Stimulated activated CD4-positive, alpha-beta T cell treated with anti-CD3 and anti-CD28 coated beads, Interleukin-2, amount 100 ng/mL, for 48 hours (primary cell): Measurements from ENCODE around the gene IFITM2.
"Not testable (repeated sequence)": the region's sequence is repeated elsewhere in the genome, so short reads cannot be mapped to it uniquely, and the experiment has no call there.

Experiments
- DNase-seq, 2 donors: peaks; one replicate each; pipeline ENCODE4 v3.0.0-alpha.2; 2020

The IFITM2 gene

DNA sequence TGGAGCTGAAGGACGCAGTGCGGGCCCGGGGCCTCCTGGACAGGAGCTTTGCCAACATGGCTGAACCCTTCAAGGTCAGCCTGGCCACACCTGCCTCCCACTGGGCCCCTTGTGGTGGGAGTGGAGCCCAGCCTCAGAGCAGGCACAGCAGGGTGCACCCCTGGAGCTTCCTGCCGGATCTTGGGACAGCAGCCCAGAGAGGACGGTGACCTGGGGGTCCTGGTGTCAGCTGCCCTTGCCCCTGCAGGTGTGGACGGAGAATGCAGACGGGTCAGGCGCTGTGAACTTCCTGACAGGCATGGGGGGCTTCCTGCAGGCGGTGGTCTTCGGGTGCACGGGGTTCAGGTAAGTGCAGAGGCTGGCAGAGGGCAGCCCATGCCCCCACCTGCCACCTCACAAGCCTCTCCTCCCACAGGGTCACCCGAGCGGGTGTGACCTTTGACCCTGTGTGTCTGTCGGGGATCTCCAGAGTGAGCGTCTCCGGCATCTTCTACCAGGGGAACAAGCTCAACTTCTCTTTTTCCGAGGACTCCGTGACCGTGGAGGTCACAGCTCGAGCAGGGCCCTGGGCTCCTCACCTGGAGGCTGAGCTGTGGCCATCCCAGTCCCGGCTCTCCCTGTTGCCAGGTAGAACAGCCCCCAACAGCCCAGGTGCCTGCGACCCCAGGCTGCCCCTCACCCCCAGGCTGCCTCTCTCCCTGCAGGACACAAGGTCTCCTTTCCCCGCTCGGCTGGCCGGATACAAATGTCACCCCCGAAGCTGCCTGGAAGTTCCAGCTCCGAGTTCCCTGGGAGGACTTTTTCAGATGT, 13.6 kb upstream of the IFITM2 start:
- DNase-seq, result no peak

DNA sequence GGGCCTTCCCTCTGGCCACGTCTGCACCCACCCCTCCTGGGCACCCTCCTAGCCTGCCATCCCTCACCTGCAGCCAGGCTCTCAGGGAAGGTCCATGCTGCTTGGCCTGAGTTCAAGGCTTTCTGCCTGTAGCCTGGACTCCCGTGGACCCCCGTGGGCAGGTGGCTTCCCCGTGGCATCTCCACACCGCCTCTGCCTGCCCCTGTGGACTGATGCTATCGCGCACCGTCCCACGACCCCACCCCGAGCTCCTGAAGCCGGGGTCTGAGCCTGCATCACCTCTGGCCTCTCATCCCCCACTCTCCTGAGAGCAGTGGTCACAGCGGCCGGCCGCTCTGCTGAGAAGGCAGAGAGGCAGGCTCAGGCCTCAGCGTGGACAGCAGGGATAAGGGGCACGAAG, 12.8 kb upstream of the IFITM2 start:
- no peak for DNase-seq

GRCh38 chr11:295351-296170, 12.1 kb upstream of the IFITM2 start:
- no peak for DNase-seq

- DNase-seq, result no peak
These were observed 11.2 kb upstream of the IFITM2 start for GRCh38 chr11:296171-297050.

GRCh38 chr11:297051-297585, 10.5 kb upstream of the IFITM2 start:
- DNase-seq, result no peak

GRCh38 chr11:297586-298405, 9.8 kb upstream of the IFITM2 start:
- no peak for DNase-seq

- no peak for DNase-seq
These were observed 9.1 kb upstream of the IFITM2 start for GRCh38 chr11:298406-299065.

DNA sequence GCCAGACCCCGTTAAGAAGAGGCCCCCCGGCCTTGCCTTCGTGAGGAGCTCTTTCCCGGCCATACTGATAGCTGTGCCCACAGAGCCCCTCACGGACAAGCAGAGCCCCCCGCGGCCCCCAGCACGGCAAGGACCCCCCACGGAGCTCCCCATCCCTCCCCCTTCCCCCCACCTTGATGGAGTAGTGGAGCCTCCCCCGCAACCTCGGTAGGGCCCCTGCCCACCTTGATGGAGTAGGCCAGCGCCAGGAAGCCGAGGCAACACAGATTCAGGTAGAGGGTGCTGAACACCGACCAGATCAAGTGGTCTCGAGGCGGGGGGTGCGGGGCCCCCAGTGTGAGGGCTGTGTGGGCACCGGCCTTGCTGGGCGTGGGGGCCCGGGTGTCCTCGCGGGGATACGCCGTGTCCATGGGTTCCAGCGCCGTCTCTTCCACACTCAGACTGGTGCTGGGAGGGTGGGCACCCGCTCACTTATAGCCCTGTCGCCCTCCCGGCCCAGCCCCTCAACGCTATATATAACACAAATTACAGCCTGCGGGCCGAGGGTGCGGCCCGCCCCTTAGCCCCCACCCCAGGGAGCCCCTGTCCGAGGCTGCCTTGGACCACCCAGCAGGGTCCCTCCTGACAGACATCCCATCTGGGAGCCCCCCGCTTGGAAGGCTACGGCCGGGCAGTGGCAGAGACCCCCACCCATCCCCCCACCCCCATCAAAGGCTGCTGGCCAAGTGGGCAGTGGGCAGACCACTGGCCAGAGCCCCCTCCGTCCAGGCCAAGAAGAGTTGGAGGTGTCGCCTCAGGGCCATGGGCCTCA, 8.3 kb upstream of the IFITM2 start, which contains the start of gene IFITM5:
Gene IFITM5, minus strand, starts transcription at position 446 of the 811 bp plus-strand sequence. Its CDS starts 36 bp downstream, at position 410.
- no peak for DNase-seq

GRCh38 chr11:299951-300735, 7.5 kb upstream of the IFITM2 start:
- DNase-seq, result no peak

DNA sequence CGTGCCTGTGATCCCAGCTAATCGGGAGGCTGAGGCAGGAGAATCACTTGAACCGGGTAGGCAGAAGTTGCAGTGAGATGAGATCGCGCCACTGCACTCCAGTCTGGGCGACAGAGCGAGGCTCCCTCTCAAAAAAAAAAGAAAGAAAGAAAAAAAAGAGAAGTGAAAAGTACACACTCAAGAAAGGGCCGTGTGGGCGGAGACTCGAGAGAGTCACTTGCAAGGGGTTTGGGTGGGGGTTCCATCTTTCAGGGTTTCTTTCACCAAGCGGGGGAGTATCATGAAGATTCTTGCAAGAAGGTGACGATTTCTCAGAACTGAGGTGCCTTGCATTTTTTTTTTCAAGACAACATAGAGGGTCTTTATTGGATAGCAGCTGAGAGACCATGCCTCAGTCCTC, 4.3 kb upstream of the IFITM2 start:
- DNase-seq, result no peak

- DNase-seq, result no peak
These were observed 3.5 kb upstream of the IFITM2 start for GRCh38 chr11:304061-304506.

DNA sequence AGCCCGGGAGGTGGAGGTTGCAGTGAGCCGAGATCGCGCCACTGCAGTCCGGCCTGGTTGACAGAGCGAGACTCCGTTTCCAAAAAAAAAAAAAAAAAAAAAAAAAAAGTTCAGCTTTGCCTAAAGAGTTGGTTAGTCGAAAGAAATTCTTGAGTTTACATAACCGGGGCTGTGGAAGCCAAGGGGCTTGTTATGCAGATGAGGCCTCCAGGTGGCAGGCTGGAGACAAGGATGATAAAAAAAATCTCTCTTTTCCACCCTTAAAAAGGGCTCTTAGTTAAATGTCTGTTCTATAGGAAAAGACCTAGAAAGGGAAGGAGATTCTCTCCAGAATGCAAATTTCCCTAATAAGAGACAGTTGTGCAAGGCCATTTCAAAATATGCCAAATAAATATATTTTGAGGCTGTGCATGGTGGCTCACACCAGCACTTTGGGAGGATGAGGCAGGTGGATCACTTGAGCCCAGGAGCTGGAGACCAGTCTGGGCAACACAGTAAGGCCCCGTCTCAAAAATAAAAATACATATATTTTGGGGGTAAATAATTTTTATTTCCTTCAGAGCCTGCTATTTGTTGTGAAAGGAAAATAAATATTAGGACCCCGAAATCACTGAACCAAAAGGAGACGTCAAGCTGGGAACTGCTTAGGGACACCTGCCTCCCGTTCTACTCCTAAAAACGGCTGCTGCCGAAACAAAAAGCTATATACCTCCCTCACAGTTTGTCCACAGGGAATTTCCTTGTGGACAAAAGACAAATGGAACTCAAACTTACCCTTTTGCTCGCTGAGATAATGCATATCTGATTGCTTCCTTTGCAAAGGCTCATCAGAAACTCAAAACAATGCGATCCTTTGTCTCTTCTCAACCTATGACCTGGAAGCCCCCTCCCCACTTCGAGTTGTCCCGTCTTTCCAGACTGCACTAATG, 2.4 kb upstream of the IFITM2 start:
- no peak for DNase-seq

GRCh38 chr11:305844-306211, 1.8 kb upstream of the IFITM2 start:
- DNase-seq, result no peak

DNA sequence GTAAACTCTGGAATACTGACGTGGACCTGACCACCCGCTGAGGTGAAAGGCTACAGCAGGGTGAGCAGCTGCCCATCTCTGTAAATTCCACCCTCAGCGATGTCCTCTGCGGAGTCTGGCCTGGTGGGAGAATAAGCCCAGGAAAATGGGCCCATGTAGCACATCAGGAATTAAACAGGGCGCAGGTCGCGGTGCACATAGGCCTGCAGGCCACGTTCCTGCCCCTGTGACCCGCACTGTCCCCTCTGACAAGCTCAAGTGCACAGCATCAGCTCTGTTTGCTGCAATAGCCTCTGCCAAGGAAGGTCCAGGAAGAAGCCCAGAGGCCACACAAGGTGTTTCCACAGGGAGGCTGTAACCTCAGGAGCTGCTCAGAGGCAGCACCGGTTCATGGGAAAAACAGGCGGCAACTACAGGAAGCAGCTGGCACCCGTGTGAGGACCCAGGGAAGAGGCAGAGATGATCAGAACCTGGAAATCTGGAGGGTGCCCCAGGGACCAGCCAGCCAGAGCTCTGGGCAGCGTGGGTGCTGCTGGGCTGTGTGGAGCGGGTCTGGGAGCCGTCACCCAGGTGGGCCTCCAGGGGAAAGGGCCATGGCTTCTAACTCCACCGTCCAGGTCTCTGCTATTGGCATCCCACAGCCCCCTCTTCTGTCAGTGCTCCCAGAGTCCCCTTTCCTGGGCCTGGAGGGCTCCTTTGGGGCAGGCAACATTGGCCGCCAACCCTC, 808 bp upstream of the IFITM2 start:
- no peak for DNase-seq

DNA sequence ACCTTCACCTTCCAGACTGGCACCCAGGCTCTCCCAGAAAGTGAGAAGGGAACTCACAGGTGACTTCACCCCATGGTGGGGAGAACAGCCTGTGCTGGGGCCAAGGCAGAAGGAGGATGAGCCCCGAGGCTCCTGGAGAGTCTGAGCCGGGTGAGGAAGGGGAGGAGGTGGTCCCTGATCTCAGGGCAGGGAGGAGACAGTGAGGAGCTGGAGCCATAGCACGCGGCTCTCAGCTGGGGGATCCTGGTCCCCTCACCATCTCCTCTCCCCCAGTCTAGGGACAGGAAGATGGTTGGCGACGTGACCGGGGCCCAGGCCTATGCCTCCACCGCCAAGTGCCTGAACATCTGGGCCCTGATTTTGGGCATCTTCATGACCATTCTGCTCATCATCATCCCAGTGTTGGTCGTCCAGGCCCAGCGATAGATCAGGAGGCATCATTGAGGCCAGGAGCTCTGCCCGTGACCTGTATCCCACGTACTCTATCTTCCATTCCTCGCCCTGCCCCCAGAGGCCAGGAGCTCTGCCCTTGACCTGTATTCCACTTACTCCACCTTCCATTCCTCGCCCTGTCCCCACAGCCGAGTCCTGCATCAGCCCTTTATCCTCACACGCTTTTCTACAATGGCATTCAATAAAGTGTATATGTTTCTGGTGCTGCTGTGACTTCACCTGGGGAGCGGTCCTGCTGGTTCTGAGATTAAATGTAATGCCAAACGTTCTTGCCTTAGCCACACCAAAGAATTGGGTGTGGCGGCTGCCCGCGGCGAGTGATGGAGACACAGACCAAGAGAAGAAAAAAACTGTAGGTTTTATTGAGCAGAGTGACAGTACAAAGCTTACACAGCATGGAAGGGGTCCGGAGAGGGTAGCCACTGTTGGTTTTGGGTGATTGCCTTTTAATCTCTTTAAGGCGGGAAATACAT, 1.4 kb downstream of the IFITM2 start:
- DNase-seq, result not testable (repeated sequence)

DNA sequence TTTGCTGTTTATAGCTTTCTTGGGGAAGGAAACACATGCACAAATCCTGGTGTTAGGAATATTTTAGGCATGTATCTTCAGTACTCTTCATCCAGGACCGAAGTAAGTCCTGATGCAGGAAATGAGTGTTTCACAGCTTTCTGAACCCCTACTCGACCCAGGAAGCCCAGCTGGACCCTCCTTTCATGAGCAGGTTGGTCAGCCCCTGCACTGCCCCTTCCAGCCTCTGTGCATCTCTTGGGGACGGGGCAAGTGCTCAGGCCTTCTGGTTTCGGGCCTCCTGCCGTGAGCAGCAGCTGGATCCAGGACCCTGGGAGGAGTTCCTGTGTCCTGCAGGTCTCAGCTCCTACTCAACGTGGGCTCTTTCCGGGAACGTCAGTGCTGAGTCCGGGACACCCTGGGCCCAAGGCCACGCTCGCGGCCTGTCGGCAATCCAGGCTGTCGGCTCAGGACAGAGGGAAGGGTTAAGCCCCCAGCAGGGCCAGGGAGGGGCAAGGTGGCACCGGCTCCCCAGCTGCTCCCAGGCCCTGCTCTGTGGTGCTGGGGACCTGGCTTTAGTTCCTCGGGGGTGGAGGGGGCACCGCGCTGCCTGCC, 2.5 kb downstream of the IFITM2 start:
- not testable (repeated sequence) for DNase-seq
